WERI-Rb-1 (cell line): ENCODE results near the gene MAEL.
A peak's percentile ranks its signal among the peaks of the same experiment; 100 is the strongest.

Experiments used
- DNase-seq: peaks from one replicate; pipeline ENCODE4 v3.0.0-alpha.2; 2020
- H3K27ac ChIP-seq: fragments of 250-450 bp; sonication (Bioruptor Pico); 2 replicates; pipeline ENCODE4 v1.5.1; 2020; ENCODE audit warnings: mild to moderate bottlenecking, moderate library complexity
- H3K27me3 ChIP-seq: fragments of 250-450 bp; sonication (Bioruptor Pico); 2 replicates; pipeline ENCODE4 v1.5.1; 2021; ENCODE audit warnings: mild to moderate bottlenecking, low read depth, moderate library complexity; ENCODE audit not compliant: insufficient read depth, severe bottlenecking
- H3K36me3 ChIP-seq: fragments of 250-450 bp; sonication (Bioruptor Pico); 2 replicates; pipeline ENCODE4 v1.5.1; 2020; ENCODE audit warnings: mild to moderate bottlenecking, moderate library complexity
- H3K4me3 ChIP-seq: 2 replicates; pipeline ENCODE4 v1.5.1; 2011; ENCODE audit warnings: low read depth, mild to moderate bottlenecking, control low read depth, low read length
- H3K9me3 ChIP-seq: fragments of 250-450 bp; sonication (Bioruptor Pico); 2 replicates; pipeline ENCODE4 v1.5.1; 2021; ENCODE audit warnings: mild to moderate bottlenecking, moderate library complexity; ENCODE audit not compliant: severe bottlenecking
- TF ChIP-seq, protein P1 (sequence below): IDR thresholded peaks from 2 replicates; pipeline ENCODE4 v1.5.1; 2011; ENCODE audit warnings: low read depth, mild to moderate bottlenecking, control low read depth, inconsistent platforms, low read length

The MAEL gene

DNA sequence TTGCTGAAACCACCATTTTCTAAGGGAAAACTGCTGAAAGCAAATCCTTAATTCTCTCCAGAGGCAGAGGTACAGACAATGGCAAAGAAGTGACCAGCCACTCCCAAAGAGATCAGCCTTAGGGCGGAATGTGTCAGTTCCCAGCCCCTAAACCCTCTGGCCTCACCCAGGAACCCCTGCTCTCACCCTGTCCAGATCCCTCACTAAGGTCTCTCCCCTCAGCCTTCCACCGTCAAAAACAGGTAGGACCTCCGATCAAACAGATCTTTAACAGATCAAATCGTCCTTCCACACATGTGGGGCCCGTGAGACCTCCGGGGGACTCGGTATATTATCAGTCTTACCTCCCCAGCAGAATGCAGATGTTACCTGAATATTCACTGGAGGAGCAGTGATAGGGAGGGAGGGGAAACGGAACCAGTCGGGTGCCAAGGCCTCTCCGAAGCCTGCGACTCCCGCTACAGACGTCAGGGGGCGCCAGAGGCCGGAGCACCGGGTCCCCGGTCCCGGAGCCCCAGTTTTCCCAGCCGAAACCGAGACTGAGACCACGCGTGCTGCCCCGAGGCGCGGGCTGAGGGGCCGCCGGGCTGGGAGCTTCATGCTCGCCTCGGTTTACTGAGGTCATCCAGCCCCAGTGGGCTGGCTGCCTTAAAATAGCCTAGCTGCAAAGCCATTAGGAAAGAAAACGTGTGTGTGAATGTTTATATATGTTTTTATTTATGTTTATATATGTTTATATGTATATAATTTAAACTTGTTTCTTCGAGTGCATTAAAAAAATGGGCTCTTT lies 77.4 kb downstream of the MAEL start:
- Histone ChIP-seq H3K36me3 (no peaks in the 10 kb centered on the region), H3K27ac (peak overlapping the region; percentile 63)

DNA sequence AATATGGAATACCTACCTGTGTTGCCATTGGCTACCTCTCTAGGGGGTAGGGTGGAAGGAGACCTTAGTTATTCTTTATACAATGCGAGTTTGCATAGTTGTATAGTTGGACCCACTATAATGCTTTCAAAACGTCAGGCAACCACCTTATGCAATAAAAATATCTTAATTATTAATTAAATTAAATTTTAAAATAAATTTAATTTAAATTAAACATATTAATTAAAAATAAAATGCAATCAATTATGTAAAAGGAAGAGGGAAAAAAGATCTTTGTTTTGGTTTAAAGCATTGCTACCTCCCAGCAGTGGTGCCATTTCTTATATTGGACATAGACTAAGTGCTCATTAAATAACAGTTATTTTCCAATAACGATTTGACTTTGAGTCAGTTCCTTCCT lies 78.8 kb downstream of the MAEL start:
- no peaks in the 10 kb centered on the region for H3K27me3 ChIP-seq

More for the DNA sequence above, 77.4 kb downstream of the MAEL start:
- no peak overlapping the region for H3K4me3 ChIP-seq
- peak; percentile 65 for DNase-seq
- H3K9me3 ChIP-seq: no peaks in the 10 kb centered on the region
- no peaks in the 10 kb centered on the region for H3K27me3 ChIP-seq
- TF ChIP-seq, protein P1, sequence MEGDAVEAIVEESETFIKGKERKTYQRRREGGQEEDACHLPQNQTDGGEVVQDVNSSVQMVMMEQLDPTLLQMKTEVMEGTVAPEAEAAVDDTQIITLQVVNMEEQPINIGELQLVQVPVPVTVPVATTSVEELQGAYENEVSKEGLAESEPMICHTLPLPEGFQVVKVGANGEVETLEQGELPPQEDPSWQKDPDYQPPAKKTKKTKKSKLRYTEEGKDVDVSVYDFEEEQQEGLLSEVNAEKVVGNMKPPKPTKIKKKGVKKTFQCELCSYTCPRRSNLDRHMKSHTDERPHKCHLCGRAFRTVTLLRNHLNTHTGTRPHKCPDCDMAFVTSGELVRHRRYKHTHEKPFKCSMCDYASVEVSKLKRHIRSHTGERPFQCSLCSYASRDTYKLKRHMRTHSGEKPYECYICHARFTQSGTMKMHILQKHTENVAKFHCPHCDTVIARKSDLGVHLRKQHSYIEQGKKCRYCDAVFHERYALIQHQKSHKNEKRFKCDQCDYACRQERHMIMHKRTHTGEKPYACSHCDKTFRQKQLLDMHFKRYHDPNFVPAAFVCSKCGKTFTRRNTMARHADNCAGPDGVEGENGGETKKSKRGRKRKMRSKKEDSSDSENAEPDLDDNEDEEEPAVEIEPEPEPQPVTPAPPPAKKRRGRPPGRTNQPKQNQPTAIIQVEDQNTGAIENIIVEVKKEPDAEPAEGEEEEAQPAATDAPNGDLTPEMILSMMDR: peak; percentile 75

DNA sequence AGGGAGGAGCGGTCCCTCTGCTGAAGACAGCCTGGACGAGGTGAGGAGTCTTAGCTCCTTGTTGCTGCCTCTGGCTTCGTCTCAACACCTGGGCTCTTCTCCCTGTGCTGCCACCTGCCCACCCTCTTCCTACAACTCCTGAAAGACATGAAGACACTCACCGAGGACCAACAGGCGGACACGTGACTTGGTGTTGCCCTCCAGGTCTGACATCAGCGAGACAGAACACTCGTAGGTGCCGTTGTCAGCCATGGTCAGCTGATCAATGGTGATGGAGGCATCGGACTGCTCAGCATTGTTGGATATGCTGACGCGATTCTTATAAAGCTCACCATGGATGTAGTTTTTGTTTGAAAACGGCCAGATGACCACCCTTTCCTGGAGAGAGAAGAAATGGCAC lies 79.7 kb downstream of the MAEL start:
- no peak for DNase-seq
- Histone ChIP-seq H3K27ac (no peak overlapping the region), H3K27me3 (no peaks in the 10 kb centered on the region), H3K36me3 (no peaks in the 10 kb centered on the region), H3K4me3 (no peak overlapping the region), H3K9me3 (no peaks in the 10 kb centered on the region)
- TF ChIP-seq, protein P1: no peak

More for the DNA sequence above, 78.8 kb downstream of the MAEL start:
- H3K36me3 ChIP-seq: no peaks in the 10 kb centered on the region
- no peak overlapping the region for H3K4me3 ChIP-seq
- no peak overlapping the region for H3K27ac ChIP-seq
- H3K9me3 ChIP-seq: no peaks in the 10 kb centered on the region
- TF ChIP-seq, protein P1: no peak
- no peak for DNase-seq

DNA sequence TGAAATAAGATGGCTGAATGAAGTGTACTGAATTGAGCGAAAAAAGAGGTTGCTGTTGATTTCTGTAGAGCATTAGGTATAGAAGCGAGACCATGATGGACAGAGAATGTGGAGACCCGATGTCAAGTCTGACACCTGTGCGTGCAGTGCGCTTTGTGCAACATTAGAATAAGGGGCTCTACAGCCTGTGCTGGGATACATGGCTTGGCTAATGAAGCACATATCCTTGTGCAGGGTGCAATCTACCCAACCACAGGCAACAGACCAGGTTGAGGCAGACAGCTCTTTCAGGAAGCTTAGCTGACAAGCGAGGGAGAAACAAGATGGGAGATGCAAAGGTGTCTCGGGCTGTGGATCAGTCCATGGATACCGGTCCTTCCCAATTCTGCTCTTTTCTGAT lies 82.2 kb downstream of the MAEL start:
- Histone ChIP-seq H3K27ac (no peak overlapping the region), H3K4me3 (no peak overlapping the region), H3K9me3 (no peaks in the 10 kb centered on the region), H3K27me3 (no peaks in the 10 kb centered on the region), H3K36me3 (no peaks in the 10 kb centered on the region)
- DNase-seq: no peak
- TF ChIP-seq, protein P1: no peak
